HepG2 (cell line): ENCODE measurements around the gene GAL3ST3. TPM values are rescaled to one million over a fixed set of nuclear protein-coding genes. Genes with fewer than 3 reads are reported as not detected.

Source experiments
- ATAD3A ChIP-seq: sonication (generic); formaldehyde crosslinking; IDR thresholded peaks from 2 replicates; pipeline ENCODE4 v1.4.0; 2020; ENCODE audit warnings: missing genetic modification reagents
- BORCS8-MEF2B ChIP-seq: sonication (generic); formaldehyde crosslinking; IDR thresholded peaks from 2 replicates; pipeline ENCODE4 v1.8.0; 2022; ENCODE audit warnings: mild to moderate bottlenecking, missing genetic modification reagents
- RORA ChIP-seq: sonication (generic); formaldehyde crosslinking; IDR thresholded peaks from 2 replicates; pipeline ENCODE4 v1.5.0; 2020; ENCODE audit warnings: mild to moderate bottlenecking, missing genetic modification reagents, moderate library complexity
- SNAPC2 ChIP-seq: sonication (generic); formaldehyde crosslinking; IDR thresholded peaks from 2 replicates; pipeline ENCODE4 v1.8.1; 2022; ENCODE audit warnings: mild to moderate bottlenecking, missing genetic modification reagents
- THAP11 ChIP-seq: IDR thresholded peaks from 2 replicates; pipeline ENCODE4 v1.6.1; 2016; ENCODE audit warnings: missing biosample characterization, missing genetic modification reagents
- ZBTB40 ChIP-seq, 2 experiments: fragments of 450-650 bp in 1 of 2; sonication (generic) in 1 of 2; formaldehyde crosslinking in 1 of 2; IDR thresholded peaks; 2 replicates each; pipeline versions ENCODE4 v1.6.1 to v1.8.0; 2016 to 2022; ENCODE audit warnings: antibody characterized with exemption in 1 of 2, mild to moderate bottlenecking in 1 of 2, missing genetic modification reagents in 1 of 2
- ZBTB7A ChIP-seq: sonication (generic); formaldehyde crosslinking; IDR thresholded peaks from 2 replicates; pipeline ENCODE4 v1.8.0; 2022; ENCODE audit warnings: mild to moderate bottlenecking, missing genetic modification reagents
- ZFY ChIP-seq: sonication (generic); formaldehyde crosslinking; IDR thresholded peaks from 2 replicates; pipeline ENCODE4 v1.4.0; 2020; ENCODE audit warnings: missing genetic modification reagents
- ZNF598 ChIP-seq: sonication (generic); formaldehyde crosslinking; IDR thresholded peaks from 2 replicates; pipeline ENCODE4 v1.5.1; 2020; ENCODE audit warnings: mild to moderate bottlenecking, missing genetic modification reagents, borderline replicate concordance
- ZNF670 ChIP-seq: sonication (generic); formaldehyde crosslinking; IDR thresholded peaks from 2 replicates; pipeline ENCODE4 v1.8.0; 2022; ENCODE audit warnings: mild to moderate bottlenecking, missing genetic modification reagents, borderline replicate concordance
- ZNF772 ChIP-seq: sonication (generic); formaldehyde crosslinking; IDR thresholded peaks from 2 replicates; pipeline ENCODE4 v1.5.0; 2020; ENCODE audit warnings: mild to moderate bottlenecking, missing genetic modification reagents
- polyA plus RNA-seq, 8 experiments: library from polyadenylated mRNA; depleted of rRNA in 3 of 8; stranded (reverse) in 7 of 8; unstranded in 1 of 8; fragments of >200 nt; fragmentation: Illumina TruSeq in 4 of 8; extraction: Trizol in 4 of 8; gene quantifications; 2 replicates each; pipeline versions ENCODE4 v1.2.1 to v1.2.3, GENCODE V29; 2011 to 2016; ENCODE audit warnings: low read depth in 4 of 8, missing spikeins in 1 of 8, mixed read lengths in 1 of 8; ENCODE audit not compliant: insufficient read depth in 1 of 8
- total RNA-seq, 5 experiments: library from RNA; depleted of rRNA; stranded (reverse); fragments of >200 nt; fragmentation: Illumina TruSeq; extraction: Trizol; gene quantifications; 2 replicates each; pipeline ENCODE4 v1.2.3, GENCODE V29; 2016; ENCODE audit warnings: low read depth in 1 of 5
- TF ChIP-seq, protein P1 (sequence below): sonication (generic); formaldehyde crosslinking; IDR thresholded peaks from 2 replicates; pipeline ENCODE4 v1.5.1; 2020; ENCODE audit warnings: mild to moderate bottlenecking, missing genetic modification reagents, moderate library complexity
- TF ChIP-seq, protein P2 (sequence below): sonication (generic); formaldehyde crosslinking; IDR thresholded peaks from 2 replicates; pipeline ENCODE4 v1.5.0; 2020; ENCODE audit warnings: missing genetic modification reagents, mild to moderate bottlenecking, borderline replicate concordance

Gene GAL3ST3
- total and polyA plus RNA-seq, 2 of the 13 experiments (the other 11 are each of a cell fraction or from before 2014, with no cell fraction given), result not detected

- TF ChIP-seq ZBTB40 (IDR thresholded peaks at IDR 0.05), result peak; percentile 86
- TF ChIP-seq ZBTB40 (CRISPR knock-in tag; IDR thresholded peaks at IDR 0.05), result peak; percentile 60
- no peak for TF ChIP-seq RORA (CRISPR knock-in tag)
- TF ChIP-seq, protein P1, sequence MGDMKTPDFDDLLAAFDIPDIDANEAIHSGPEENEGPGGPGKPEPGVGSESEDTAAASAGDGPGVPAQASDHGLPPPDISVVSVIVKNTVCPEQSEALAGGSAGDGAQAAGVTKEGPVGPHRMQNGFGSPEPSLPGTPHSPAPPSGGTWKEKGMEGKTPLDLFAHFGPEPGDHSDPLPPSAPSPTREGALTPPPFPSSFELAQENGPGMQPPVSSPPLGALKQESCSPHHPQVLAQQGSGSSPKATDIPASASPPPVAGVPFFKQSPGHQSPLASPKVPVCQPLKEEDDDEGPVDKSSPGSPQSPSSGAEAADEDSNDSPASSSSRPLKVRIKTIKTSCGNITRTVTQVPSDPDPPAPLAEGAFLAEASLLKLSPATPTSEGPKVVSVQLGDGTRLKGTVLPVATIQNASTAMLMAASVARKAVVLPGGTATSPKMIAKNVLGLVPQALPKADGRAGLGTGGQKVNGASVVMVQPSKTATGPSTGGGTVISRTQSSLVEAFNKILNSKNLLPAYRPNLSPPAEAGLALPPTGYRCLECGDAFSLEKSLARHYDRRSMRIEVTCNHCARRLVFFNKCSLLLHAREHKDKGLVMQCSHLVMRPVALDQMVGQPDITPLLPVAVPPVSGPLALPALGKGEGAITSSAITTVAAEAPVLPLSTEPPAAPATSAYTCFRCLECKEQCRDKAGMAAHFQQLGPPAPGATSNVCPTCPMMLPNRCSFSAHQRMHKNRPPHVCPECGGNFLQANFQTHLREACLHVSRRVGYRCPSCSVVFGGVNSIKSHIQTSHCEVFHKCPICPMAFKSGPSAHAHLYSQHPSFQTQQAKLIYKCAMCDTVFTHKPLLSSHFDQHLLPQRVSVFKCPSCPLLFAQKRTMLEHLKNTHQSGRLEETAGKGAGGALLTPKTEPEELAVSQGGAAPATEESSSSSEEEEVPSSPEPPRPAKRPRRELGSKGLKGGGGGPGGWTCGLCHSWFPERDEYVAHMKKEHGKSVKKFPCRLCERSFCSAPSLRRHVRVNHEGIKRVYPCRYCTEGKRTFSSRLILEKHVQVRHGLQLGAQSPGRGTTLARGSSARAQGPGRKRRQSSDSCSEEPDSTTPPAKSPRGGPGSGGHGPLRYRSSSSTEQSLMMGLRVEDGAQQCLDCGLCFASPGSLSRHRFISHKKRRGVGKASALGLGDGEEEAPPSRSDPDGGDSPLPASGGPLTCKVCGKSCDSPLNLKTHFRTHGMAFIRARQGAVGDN (CRISPR knock-in tag), result peak; percentile 87
- peak; percentile 95; the same call in 1 of the 2 replicates for TF ChIP-seq ZNF670 (CRISPR knock-in tag)
- peak; percentile 99 for TF ChIP-seq THAP11 (CRISPR knock-in tag)
- 0 out of 2 replicates have a peak, but pooled peaks have one; percentile 61 for TF ChIP-seq SNAPC2 (CRISPR knock-in tag)
- peak; percentile 98 for TF ChIP-seq ZFY (CRISPR knock-in tag)
- peak; percentile 87 for TF ChIP-seq ZNF772 (CRISPR knock-in tag)
- TF ChIP-seq, protein P2, sequence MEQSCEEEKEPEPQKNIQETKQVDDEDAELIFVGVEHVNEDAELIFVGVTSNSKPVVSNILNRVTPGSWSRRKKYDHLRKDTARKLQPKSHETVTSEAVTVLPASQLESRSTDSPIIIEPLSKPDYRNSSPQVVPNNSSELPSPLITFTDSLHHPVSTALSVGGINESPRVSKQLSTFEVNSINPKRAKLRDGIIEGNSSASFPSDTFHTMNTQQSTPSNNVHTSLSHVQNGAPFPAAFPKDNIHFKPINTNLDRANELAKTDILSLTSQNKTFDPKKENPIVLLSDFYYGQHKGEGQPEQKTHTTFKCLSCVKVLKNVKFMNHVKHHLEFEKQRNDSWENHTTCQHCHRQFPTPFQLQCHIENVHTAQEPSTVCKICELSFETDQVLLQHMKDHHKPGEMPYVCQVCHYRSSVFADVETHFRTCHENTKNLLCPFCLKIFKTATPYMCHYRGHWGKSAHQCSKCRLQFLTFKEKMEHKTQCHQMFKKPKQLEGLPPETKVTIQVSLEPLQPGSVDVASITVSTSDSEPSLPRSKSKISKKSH, result peak; percentile 79; the same call in 1 of the 2 replicates
- peak; percentile 88 for TF ChIP-seq ZNF598
- 0 out of 2 replicates have a peak, but pooled peaks have one; percentile 56 for TF ChIP-seq ATAD3A (CRISPR knock-in tag)
- TF ChIP-seq ZBTB7A (CRISPR knock-in tag), result no peak
- peak; percentile 82; the same call in 1 of the 2 replicates for TF ChIP-seq BORCS8-MEF2B (CRISPR knock-in tag)
Observed at GRCh38 chr11:66051766-66052663, 3.1 kb upstream of the GAL3ST3 start, which contains the start of gene SF3B2 (continued).
